Measurements from ENCODE around the gene POU4F3.

- TF ChIP-seq CREB1 (IDR thresholded peaks at IDR 0.05) (no peak), EZH2 (IDR thresholded peaks at IDR 0.05; ENCODE audit: low read depth, low read length, severe bottlenecking) (no peak), CTCF (IDR thresholded peaks at IDR 0.05; ENCODE audit: control extremely low read depth in 1 of 3, insufficient read depth in 1 of 3, low read depth in 1 of 3, low read length in 3 of 3) (no peak), ATF3 (IDR thresholded peaks at IDR 0.05; ENCODE audit: insufficient read depth, low read depth, low read length) (no peak), SP1 (IDR thresholded peaks at IDR 0.05; ENCODE audit: low read depth, low read length) (no peak), POLR2A (IDR thresholded peaks at IDR 0.05; ENCODE audit: control extremely low read depth in 1 of 2, low read depth in 2 of 2, low read length in 2 of 2) (no peak), SRF (IDR thresholded peaks at IDR 0.05; ENCODE audit: low read depth, low read length) (no peak)
Measured at GRCh38 chr5:146327257-146327870, 11.3 kb upstream of the POU4F3 start.

Data from H1 (cell line).